Right lobe of liver (tissue), 6 donors: ENCODE data around the gene DEDD2. TPM values are rescaled to one million over a fixed set of nuclear protein-coding genes. Genes with fewer than 3 reads are reported as not detected.

ENCODE experiments used
- ATAC-seq, 4 donors: fragments of 200-7000 bp; cut with Tn5 transposase; one replicate each; pipeline ENCODE4 v1.9.1; 2020; ENCODE audit warnings: mild to moderate bottlenecking in 4 of 4, moderate library complexity in 4 of 4
- DNase-seq, 3 donors: peaks; one replicate each; pipeline ENCODE4 v3.0.0-alpha.2; 2020
- H3K27ac ChIP-seq, 3 donors: fragments of 200-600 bp; one replicate each; pipeline ENCODE4 v1.8.0; 2022
- H3K27me3 ChIP-seq, 2 donors: fragments of 200-600 bp; one replicate each; pipeline ENCODE4 v1.8.0; 2022
- H3K36me3 ChIP-seq, 4 donors: fragments of 200-600 bp; sonication (generic) in 1 of 4; one replicate each; pipeline versions ENCODE4 v1.5.1 to v1.8.0; 2017 to 2022; ENCODE audit warnings: control low read depth in 1 of 4
- H3K4me1 ChIP-seq, 4 donors: fragments of 200-600 bp; sonication (generic) in 1 of 4; one replicate each; pipeline versions ENCODE4 v1.5.1 to v1.8.0; 2017 to 2022; ENCODE audit warnings: control low read depth in 1 of 4
- H3K4me3 ChIP-seq, 3 donors: fragments of 200-600 bp; one replicate each; pipeline ENCODE4 v1.8.0; 2022
- H3K9me3 ChIP-seq, 4 donors: fragments of 200-600 bp; sonication (generic) in 1 of 4; one replicate each; pipeline versions ENCODE4 v1.5.1 to v1.8.0; 2017 to 2022; ENCODE audit warnings: control low read depth in 1 of 4
- CTCF ChIP-seq, 4 donors: fragments of 200-600 bp in 3 of 4; fragments of 450-650 bp in 1 of 4; IDR thresholded peaks; one replicate each; pipeline versions ENCODE4 v1.5.1 to v1.8.0; 2016 to 2022; ENCODE audit warnings: antibody characterized with exemption in 4 of 4, mild to moderate bottlenecking in 2 of 4
- POLR2A ChIP-seq: fragments of 450-650 bp; IDR thresholded peaks from one replicate; pipeline ENCODE4 v1.6.1; 2017; ENCODE audit warnings: antibody characterized with exemption, mild to moderate bottlenecking
- WGBS: methylation state at CpG from one replicate; pipeline ENCODE4 v1.1.6; 2018; ENCODE audit warnings: low coverage, low lambda C conversion rate; ENCODE audit not compliant: insufficient coverage; ENCODE audit errors: missing lambda C conversion rate; 5-methylcytosine and 5-hydroxymethylcytosine counted together
- intact Hi-C, 2 donors: fragments of 100-400 bp; cut with DNase I; formaldehyde crosslinking; loops; one replicate each; pipeline versions ENCODE4 v1.11.2 to v1.14.1; 2022
- total RNA-seq, 6 experiments: library from RNA; depleted of rRNA in 2 of 6; stranded (reverse); fragments of >200 nt in 2 of 6; fragmentation: NEBNext Ultra II Directional in 3 of 6; extraction: Animal tissue kit (Norgen Biotek cat#: 25700) in 3 of 6; gene quantifications; one replicate each; pipeline versions ENCODE4 v1.1.0 to v1.2.4, GENCODE V29; 2016 to 2023
- donor health status: DM: no; HTN: yes; CAD: no.
- donor health status: DM: no; HTN: no; CAD: no.
- donor health status: DM: no; HTN: no; CAD: no.
- donor health status: DM: no; HTN: yes; CAD: no.
- donor health status: DM: no; HTN: yes; CAD: no.

DEDD2 gene
- total RNA-seq, 6 experiments from 2014 or later = 8.1 to 18.0 (median 15.0) TPM

- DNase-seq = peak in 1 of 3 donors; percentile 73
- no peaks in the 10 kb centered on the region for H3K9me3 ChIP-seq
- no peak overlapping the region for H3K4me3 ChIP-seq
- intact Hi-C loops = no loop called here
- H3K36me3 ChIP-seq = peaks cover 0 to 66% (median 8%) of the 10 kb centered on the region in 4 donors
- TF ChIP-seq CTCF (IDR thresholded peaks at IDR 0.05) (no peak), POLR2A (no peak)
- peak overlapping the region; percentile 15 to 72 (median 67) for H3K27ac ChIP-seq
- ATAC-seq = peak; percentile 53 to 72 (median 60)
- peaks cover 0 to 4% (median 0%) of the 10 kb centered on the region in 4 donors for H3K4me1 ChIP-seq
- WGBS = 33% methylated on average over 3 of the region's 6 CpGs
- no peaks in the 10 kb centered on the region for H3K27me3 ChIP-seq
These were observed 15.8 kb downstream of the DEDD2 start for GRCh38 chr19:42201489-42202289.

- DNase-seq (no peak), ATAC-seq (no peak)
- TF ChIP-seq POLR2A = no peak
- TF ChIP-seq CTCF (IDR thresholded peaks at IDR 0.05) = no peak
- no peaks in the 10 kb centered on the region for H3K9me3 ChIP-seq
- H3K27ac ChIP-seq = peak overlapping the region in 2 of 3 donors; percentile 54 to 67
- intact Hi-C loops = no loop called here
- peaks cover 0 to 53% (median 3%) of the 10 kb centered on the region in 4 donors for H3K36me3 ChIP-seq
- no peaks in the 10 kb centered on the region for H3K27me3 ChIP-seq
- peaks cover 0 to 4% (median 0%) of the 10 kb centered on the region in 4 donors for H3K4me1 ChIP-seq
- no peak overlapping the region for H3K4me3 ChIP-seq
- WGBS = 90% methylated on average over 2 of the region's 5 CpGs
These were observed 17.3 kb downstream of the DEDD2 start for GRCh38 chr19:42200116-42200715.

GRCh38 chr19:42199440-42200115 is 17.9 kb downstream of the DEDD2 start:
- H3K27me3 ChIP-seq = no peaks in the 10 kb centered on the region
- peaks cover 0 to 46% (median 3%) of the 10 kb centered on the region in 4 donors for H3K36me3 ChIP-seq
- intact Hi-C loops = no loop called here
- ATAC-seq (peak; percentile 43 to 60 (median 56)), DNase-seq (peak; percentile 56 to 75 (median 69))
- H3K9me3 ChIP-seq = no peaks in the 10 kb centered on the region
- no peak for TF ChIP-seq CTCF (IDR thresholded peaks at IDR 0.05)
- TF ChIP-seq POLR2A = no peak
- H3K27ac ChIP-seq = peak overlapping the region in 2 of 3 donors; percentile 51 to 54
- H3K4me3 ChIP-seq = no peak overlapping the region
- 33% methylated on average over 4 of the region's 32 CpGs for WGBS
- peaks cover 0 to 4% (median 0%) of the 10 kb centered on the region in 4 donors for H3K4me1 ChIP-seq

GRCh38 chr19:42198676-42199439 is 18.6 kb downstream of the DEDD2 start:
- DNase-seq (no peak), ATAC-seq (peak; percentile 11 to 39 (median 20))
- H3K27me3 ChIP-seq = no peaks in the 10 kb centered on the region
- peaks cover 0 to 39% (median 2%) of the 10 kb centered on the region in 4 donors for H3K36me3 ChIP-seq
- peak overlapping the region in 2 of 3 donors; percentile 51 to 54 for H3K27ac ChIP-seq
- 44% methylated on average over 1 of the region's 7 CpGs for WGBS
- no peak overlapping the region for H3K4me3 ChIP-seq
- intact Hi-C loops = no loop called here
- TF ChIP-seq CTCF (IDR thresholded peaks at IDR 0.05) (no peak), POLR2A (no peak)
- peaks cover 0 to 4% (median 0%) of the 10 kb centered on the region in 4 donors for H3K4me1 ChIP-seq
- no peaks in the 10 kb centered on the region for H3K9me3 ChIP-seq
